Kidney tubule cell (primary cell): ENCODE results near the gene NCAPD2.

Source experiments
- DNase-seq: peaks from one replicate; pipeline ENCODE4 v3.0.0-alpha.2; 2018; ENCODE audit warnings: low spot score

The NCAPD2 gene

GRCh38 chr12:6534945-6535696, 41.2 kb downstream of the NCAPD2 start:
- peak; percentile 84 for DNase-seq

- no peak for DNase-seq
These were observed 41.7 kb downstream of the NCAPD2 start for GRCh38 chr12:6535697-6535946.

- DNase-seq, result peak; percentile 33
These were observed 42.3 kb downstream of the NCAPD2 start for GRCh38 chr12:6535960-6536847.

GRCh38 chr12:6536894-6537579, 43.1 kb downstream of the NCAPD2 start:
- peak; percentile 30 for DNase-seq

GRCh38 chr12:6537580-6538419, 43.9 kb downstream of the NCAPD2 start:
- DNase-seq, result peak; percentile 82

- DNase-seq, result peak; percentile 71
These were observed 44.8 kb downstream of the NCAPD2 start for GRCh38 chr12:6538420-6539313.

- DNase-seq, result peak; percentile 55
These were observed 45.4 kb downstream of the NCAPD2 start for GRCh38 chr12:6539314-6539682.

- DNase-seq, result no peak
These were observed 45.8 kb downstream of the NCAPD2 start for GRCh38 chr12:6539707-6540134.

GRCh38 chr12:6540181-6540877, 46.4 kb downstream of the NCAPD2 start:
- DNase-seq, result peak; percentile 81

- no peak for DNase-seq
These were observed 47.7 kb downstream of the NCAPD2 start for GRCh38 chr12:6541371-6542165.

GRCh38 chr12:6542209-6543009, 48.5 kb downstream of the NCAPD2 start:
- DNase-seq, result peak; percentile 19

GRCh38 chr12:6546016-6546415, 52.1 kb downstream of the NCAPD2 start:
- no peak for DNase-seq

- DNase-seq, result no peak
These were observed 53.7 kb downstream of the NCAPD2 start for GRCh38 chr12:6547566-6547965.

GRCh38 chr12:6547987-6548386, 54.1 kb downstream of the NCAPD2 start:
- peak; percentile 85 for DNase-seq

- DNase-seq, result no peak
These were observed 54.7 kb downstream of the NCAPD2 start for GRCh38 chr12:6548556-6548955.

GRCh38 chr12:6548966-6549683, 55.2 kb downstream of the NCAPD2 start:
- no peak for DNase-seq

GRCh38 chr12:6549684-6550151, 55.8 kb downstream of the NCAPD2 start:
- DNase-seq, result no peak
